Stimulated activated CD4-positive, alpha-beta T cell treated with anti-CD3 and anti-CD28 coated beads, TNF-alpha, amount 100 ng/mL, for 24 hours (primary cell): ENCODE measurements around the gene EPHB3.
"Not testable (repeated sequence)": the region's sequence is repeated elsewhere in the genome, so short reads cannot be mapped to it uniquely, and the experiment has no call there.

ENCODE experiments used
- DNase-seq, 3 experiments: peaks; one replicate each; pipeline ENCODE4 v3.0.0-alpha.2; 2020; ENCODE audit warnings: low read depth in 3 of 3

EPHB3 gene

DNA sequence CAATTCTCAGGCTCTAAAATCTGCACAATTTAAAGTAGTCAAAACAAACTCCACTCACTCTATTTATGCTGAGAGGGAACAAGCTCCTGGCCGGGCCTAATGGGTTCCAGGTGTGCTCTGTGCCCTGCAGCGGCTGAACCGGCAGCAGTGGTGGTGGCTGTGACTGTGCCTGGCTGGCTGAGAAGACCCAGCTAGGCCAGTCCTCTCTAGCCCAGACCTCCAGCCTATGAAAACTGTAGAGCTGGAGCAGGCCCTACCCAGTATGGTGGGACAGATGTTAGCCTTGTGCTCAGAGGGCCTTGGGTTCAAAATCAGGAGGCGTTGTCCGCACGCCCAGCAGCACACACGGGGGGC is 37.0 kb downstream of the EPHB3 start:
- no peak for DNase-seq

DNA sequence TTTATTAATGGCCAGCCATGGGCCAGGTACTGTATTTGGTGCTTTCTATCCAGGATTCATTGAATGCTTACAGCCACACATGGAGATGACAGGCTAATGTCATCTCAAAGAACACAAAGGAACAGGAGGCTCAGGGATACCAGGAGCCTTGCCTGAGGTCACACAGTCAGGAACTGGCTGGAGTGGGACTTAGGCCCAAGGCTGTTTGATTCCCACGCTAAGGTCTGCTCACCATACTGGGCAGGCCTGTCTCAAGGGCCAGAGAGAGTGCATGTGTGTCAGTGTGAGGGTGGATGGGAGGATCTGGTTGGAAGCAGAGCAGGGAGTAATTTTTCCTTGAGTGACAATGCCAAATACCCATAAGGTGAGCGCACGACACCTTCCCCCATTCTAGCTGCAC is 37.6 kb downstream of the EPHB3 start:
- DNase-seq: no peak

DNA sequence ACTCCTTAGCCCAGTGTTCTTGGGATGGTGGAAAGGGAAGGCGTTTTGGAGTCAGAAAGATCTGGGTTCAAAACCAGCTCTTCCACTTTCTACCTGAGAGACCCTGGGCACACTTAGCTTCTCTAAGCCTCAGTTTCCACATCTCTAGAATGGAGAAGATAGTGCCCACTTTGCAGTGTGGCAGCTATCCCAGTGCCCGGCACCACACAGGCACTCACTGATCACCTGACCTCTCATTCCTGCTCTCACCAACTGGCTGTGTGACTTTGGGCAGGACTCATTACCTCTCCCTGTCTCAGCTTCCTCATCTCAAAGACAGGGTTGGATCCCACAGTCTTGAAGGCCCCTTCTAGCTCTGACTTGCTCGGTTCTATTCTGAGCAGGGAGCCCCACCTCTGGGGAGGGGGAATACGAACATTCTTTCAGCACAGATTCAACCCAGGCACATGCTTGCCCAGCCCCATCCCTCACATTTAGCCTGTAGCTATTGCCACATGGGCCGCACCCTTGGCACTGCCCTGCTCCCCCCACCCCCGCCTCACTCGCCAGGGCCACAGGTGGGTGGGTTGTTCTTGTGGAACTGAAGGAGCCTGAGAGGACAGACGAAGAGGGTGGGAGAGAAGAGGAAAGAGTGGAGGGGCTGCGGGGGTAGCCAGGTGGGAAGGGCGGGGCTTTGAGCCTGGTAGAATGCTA is 39.2 kb downstream of the EPHB3 start:
- no peak for DNase-seq

DNA sequence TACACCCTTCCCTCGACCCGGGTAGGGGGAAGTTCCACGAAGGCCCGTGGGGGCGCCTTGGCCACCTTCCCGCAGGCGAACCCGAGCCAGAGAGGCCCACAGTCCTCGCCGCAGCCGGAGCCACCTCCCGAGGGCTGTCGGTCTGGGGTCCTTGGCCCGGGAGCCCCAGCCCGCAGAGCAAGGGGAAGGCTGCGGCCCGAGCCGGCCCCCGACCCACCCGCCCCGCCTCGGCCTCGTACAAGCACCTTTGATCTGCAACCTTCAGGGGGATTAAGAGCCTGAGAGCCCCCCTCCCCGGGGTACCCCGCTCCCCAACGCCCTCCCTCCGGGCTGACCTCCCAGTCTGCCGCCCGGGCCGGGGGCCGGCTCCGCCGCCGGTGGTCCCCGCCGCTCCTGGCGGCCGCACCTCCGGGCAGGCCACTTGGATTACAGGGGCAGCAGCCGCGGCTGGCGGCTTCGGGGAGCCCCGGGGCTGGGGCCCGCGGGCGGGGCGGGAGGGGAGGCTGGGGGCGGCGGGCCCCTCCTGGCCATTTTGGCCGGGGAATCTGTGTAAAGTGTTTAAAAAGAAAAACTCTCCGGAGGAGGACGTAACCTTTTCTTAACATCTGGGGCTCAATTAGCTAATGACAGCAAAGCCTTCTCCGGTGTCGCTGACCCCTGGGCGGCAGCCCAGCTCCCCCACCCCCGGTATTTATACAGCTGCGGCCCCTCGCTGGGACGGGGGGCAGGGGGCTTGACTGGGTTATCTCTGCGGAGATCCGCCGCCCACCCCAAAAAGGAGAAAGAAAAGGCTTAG is 40.2 kb downstream of the EPHB3 start:
- no peak for DNase-seq

DNA sequence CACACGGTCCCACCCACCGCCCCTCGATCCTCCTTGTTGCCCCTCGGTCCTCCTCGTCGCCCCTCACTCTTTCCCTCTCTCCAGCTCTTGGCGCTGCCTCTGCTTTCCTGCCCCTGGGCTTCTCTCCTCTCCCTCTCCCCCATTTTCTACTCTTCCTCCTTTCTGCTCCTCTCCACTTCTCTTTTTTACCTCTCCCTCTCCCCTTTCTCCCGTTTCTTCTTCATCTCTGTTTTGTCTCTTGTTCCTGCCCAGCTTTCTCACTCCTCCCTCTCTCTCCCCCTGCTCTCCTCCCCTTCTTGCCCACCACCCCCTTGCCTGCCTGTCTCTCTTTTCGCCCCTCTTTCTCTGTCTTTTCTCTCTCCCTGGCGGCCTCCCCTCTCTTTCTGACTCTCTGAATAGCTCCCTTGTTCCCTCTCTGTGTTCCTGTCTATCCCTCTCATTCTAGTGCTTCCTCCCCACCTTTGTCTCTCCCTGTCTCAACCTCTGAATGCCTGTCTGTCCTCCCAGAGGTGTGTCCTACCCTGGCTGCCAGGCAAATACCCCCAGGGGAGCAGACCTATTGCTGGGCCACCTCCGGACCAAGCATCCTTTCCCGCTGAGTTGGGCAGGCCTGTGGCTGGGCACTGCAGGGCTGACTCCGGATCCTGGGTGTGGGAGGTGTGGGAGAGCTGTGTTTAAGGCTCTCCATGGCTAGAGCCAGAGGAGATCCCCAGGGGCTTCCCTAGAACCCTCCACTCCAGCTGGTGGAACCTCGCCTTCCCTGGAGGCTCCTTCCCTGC is 41.0 kb downstream of the EPHB3 start:
- DNase-seq: no peak

DNA sequence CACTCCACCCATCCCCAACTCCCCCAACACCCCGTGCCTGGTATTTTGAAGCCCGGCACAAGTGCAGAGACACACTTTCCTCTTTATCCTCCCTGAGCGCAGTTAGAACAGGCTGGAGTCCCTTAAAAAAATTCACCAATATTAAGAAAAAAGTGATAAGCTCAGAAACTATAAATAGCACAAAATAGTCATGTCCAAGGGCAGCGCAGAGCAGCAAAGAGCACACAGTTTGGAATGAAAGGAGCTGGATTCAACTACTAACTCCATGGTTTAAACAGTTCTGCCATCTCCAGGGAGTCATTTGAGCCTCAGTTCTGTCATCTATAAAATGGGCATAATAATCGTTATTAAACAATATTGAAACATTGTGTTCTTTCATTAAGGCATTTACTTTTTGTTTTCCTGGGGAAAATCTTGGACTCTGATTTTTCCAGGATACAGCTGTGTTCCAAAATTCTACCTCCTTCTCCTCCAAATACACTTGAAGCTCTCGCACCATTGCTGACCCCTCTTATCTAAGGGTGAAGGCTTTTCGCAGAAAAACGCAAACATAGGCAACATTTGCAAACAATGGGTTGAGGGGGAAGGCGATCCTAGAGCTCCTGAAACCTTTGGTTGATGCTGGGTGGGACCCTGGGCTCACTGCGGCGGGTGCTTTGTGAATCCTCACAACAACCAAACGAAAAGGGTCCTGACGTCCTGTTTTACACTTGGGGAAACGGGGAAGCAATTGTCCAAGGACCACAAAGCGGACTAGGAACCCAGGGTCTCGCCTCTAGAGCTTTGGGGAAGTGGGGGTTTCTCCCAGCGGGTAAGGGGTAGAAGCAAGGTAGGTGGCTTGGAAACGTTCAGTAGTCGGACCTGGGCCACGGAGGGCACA is 41.8 kb downstream of the EPHB3 start:
- no peak for DNase-seq

DNA sequence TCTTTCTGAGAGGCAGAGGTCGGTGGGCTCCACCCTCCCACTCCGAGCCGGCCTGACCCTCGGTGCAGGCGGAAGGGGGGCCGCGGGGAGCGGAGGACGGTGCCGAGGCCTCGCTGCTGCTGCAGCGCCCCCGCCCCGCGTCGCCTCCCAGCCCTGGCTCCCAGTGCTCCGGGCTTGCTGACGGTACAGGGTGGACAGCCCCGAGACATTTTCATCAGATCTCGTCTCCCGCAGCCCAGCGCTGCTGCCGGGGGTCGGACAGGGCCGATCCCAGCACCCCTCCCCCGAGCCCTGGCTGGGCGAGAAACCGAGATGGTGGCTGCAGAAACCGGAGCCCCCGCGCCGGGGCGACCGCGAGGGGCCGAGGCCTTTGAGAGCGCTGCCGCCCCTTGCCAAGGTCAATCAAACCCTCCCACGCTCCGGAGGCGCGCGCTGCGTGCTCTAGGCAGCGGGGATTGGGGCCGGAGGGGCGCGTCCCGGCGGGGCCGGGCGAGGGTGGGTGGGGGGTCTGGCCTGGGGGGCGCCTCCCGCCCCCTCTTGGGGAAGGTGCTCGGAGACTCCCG is 42.5 kb downstream of the EPHB3 start:
- DNase-seq: no peak

DNA sequence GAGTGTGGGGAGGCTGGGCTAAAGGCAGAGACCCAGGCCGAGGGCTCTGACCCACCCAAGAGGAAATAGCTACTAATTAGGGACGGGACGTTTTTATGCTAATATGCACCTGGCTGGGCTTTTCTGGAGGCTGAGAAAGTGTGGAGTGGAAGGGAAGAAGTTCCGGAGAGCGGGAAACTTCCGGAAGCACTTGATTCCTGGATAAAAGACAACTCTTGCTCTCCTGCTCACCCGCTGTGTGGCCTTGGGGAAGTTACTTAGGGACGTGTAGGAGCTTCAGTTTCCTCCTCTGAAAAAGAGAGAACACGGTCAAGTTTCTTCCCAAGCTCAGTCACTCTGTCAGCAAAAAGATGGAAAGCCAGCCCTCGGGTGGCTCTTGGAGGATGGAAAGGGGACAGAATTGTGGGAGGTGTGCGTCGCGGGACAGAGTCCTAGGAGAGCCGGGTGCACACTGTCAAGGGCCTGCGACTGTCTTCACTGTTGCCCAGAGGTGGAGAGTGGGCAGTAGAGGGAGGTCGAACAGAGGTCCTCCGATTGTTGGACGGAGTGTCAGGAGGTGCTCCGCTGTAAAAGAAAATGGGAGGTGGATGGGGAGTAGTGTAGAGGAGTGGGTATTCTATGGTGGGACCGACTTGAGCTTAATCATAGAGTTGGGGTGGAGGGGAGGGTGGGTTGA is 43.2 kb downstream of the EPHB3 start:
- no peak for DNase-seq

DNA sequence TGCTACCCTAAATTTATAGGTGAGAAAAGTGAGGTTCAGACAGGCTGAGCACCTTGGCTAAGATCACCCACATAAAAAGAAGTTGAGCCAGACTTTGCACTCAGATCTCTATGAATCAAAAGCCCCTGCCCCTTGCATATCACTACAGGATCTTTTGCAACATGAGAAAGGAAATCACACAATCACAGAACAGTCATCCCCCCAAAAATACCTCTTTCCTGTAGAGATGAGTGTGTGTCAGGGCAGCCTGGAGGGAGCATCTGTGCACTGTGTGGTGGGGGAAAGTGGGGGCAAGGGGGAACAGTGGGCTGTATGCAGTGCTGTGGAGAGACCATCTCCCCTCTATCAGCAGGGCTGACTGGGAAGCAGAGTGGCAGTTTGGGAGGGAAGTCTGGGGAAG is 46.6 kb downstream of the EPHB3 start:
- no peak for DNase-seq

DNA sequence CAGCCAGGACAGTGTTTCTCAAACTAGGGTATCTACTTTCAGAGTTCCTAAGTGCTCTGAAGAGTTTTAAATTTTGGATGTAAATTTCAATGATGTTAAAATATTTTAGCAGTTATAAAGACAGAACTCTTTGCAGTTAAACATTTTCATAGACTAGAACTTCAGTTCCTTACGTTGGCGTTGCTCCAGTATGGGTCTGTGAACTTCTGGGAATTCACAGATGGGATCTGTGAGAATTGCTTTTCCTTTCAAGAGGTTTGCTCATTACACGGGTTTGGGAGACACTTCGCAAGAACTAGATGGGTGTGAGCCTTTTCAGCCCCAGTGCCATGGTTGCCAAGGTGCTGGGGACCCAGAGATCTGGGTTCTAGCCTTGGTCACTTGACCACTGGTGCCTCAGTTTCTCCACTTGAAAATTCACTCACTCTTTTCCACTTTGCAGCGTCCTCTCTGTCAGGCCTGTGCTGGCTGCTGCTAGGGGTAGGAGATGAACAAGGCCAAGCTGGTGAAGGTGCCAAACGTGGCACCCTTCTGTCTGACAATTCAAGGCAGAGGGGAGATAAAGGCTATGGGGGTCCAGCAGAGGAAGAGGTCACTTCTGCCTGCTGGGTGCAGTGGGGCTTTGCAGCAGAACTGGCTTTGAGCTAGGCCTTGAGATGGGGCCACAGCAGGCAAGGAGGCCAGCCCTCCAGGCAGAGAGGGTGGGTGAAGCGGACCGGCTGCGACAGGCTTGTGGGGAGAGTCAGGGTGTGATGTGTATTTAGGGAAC is 48.1 kb downstream of the EPHB3 start:
- no peak for DNase-seq

DNA sequence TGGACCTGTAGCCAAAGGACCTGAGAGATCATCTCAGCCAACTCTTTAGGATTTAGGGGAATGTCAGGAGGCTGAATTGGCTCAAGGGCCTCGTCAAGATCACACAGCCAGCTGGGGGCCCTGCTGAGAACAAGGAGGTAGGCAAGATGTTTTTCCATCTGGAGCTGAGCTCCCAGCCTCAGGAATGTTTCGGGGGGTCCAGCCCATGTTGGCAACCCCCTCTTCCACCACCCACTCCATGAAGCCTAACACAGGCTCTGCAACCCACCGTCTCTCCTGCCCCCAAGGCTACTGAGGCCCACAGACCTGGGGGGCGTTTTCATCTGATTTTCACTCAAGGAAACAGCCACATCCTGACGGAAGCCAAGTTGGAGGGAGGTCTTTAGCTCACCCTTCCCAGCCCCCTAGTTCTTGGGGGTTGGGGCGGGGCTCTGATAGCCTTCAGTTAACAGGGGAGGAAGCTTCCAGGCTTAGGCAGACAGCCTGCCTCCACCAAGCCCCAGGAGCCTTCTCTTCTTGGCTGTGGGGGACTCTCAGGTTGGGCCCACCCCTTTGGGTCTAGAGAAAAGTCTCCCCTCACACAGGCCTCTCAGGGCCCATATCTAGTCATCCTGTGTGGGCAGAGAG is 48.8 kb downstream of the EPHB3 start:
- no peak for DNase-seq

DNA sequence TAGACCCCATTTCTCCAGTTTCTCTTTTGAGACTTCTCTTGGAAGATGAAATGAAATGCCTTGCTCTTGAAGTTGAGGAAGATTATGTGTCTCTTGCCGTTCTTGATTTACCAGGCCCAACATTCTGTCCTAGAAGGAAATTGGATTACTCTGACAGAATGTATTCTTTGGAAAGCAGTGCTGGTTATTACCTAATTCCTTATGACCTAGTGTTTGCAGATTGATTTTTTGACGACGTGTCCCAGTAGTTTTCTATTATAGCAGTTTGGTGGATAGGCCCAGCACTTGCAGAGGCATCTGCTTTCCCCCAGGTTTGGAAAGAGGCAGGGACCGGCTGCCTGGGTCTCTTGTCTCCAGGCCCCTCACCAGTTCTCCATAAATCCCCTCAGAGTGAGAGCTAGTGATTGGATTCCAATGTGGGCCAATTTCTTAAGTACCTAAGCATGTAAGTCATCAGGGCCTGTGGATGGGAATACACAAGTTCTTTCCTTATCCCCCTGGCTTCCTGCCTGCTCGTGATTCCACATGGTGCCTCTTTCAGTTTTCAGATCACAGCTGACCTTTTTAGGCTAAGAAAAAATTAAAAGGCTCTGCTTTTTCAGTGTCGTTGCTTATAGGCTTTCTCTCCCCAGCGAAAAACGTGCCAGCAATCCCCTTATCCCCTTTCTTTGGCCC is 50.2 kb downstream of the EPHB3 start:
- no peak for DNase-seq

DNA sequence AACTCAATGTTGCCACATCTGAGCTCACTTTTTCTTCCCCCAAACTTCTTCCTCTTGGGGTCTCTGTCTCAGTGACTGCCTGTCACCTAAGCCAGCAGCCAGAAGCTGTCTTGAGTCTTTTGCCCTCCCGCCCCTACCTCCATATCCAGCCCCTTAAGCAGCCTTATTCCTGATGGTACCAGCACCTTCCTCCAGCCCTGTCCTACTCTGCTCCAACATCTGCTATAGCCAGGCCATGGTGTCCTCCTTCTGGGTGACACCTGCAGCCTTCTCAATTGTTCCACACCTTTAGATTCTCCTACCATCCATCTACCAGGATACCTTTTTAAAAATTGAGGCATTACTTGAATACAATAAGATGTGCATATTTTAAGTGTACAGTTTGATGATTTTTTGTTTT is 53.8 kb downstream of the EPHB3 start:
- no peak for DNase-seq

DNA sequence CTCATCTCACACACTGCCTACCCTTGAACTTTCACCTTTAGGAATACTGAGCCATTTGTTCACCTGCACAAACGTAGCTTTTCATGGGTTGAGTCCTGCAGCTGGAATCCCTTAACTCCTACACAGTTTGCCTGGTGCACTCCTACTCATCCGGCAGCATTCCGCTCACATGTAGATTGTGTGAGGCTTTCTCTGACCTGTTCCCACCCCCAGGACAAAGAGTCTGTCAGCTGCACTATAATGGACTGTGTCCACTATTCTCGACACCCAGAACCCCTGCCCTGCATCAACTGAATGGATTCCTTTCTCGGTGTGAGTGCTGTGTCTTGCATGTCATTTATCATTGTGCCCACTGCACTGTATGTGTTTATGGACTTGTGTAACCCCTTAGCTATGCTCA is 54.9 kb downstream of the EPHB3 start:
- DNase-seq: no peak

DNA sequence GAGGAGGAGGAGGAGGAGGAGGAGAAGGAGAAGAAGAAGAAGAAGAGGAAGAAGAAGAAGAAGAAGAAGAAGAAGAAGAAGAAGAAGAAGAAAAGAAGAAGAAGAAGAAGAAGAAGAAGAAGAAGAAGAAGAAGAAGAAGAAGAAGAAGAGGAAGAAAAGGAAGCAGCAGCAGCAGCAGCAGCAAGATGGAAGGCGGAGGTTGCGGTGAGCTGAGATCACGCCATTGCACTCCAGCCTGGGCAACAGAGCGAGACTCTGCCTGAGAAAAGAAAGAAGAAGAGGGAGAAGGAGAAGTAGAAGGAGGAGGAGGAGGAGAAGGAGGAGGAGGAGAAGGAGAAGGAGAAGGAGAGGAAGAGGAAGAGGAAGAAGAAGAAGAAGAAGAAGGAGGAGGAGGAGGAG is 55.7 kb downstream of the EPHB3 start:
- DNase-seq: not testable (repeated sequence)

DNA sequence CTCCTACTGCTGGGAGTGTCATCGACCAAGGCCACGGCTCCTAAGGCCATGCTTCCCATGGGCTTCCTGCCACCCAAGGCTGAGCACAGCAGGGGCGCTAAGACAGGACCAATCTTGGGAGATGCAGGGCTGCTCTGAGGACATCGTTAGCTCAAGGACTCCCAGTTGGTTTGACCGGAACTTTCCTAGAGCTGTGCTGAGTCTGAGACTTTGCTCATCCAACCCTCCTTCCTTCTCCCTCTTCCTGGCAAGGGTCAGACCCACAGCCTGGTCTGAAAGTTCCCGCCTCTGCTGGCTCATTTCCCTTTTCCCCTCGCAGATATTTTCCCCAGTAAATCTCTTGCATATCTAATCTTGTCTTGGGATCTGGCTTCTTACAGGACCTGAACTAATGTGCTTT is 57.2 kb downstream of the EPHB3 start:
- DNase-seq: no peak

DNA sequence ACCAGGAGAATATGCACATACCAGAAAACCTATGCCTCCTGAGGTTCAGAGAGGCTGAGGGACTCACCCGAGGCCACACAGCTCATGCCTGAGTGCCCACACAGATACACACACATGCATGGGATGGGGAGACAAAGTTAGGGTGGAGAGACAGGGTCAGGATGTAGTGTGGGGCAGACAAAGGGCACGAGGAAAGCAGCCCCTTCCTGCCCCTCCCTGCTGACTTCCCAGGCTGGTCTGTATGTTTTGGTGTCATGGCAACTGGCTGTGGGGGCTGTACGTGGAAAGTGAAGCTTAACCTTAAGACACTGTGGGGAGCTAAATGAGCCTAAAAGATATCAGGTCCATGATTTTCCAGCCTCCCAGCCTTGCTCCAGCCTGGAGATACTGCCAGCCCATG is 57.8 kb downstream of the EPHB3 start:
- no peak for DNase-seq

DNA sequence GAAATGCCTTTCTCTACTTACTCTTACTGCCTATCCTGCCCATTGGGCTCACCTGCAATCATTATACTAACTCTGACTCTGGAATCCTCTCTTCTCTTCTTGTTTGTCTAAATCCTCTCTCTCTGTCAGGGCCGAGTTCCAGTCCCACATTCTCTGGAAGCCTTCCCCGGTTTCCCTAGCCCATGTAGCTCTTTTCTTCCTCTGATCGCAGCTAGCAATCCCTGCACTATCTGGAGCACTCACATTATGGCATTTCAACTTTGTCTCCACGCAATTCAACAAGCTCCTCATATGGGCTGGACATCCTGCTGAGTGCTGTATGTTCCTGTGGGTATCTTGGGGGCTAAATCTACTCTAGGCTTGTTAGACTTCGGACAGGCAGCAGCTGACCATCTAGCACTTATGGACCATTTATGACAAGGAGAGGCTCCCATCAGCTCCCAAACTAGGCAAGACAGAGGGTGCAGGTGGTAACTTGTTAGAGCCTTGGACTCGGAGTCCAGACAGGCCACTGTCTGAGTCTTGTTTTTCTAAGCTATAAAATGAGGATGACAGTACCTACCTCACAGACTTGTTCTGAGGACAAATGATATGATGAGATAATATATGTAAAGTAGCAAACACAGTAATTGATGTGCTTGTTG is 58.3 kb downstream of the EPHB3 start:
- DNase-seq: no peak
